T-helper 2 cell treated with Interferon-gamma antibody and Interleukin-4, amounts not matched to agents 5 μg/mL and 100 μg/mL, for 36 hours (primary cell): ENCODE data around the gene TCF4.

Experiments used
- DNase-seq: peaks from one replicate; pipeline ENCODE4 v3.0.0; 2021; ENCODE audit warnings: low spot score
- H3K27ac Mint-ChIP-seq: one replicate; pipeline ENCODE4 v1.8.0; 2021; ENCODE audit warnings: mild to moderate bottlenecking, mixed read lengths
- H3K27me3 Mint-ChIP-seq: one replicate; pipeline ENCODE4 v1.8.0; 2021; ENCODE audit warnings: low read depth, mixed read lengths
- H3K36me3 Mint-ChIP-seq: one replicate; pipeline ENCODE4 v1.8.0; 2021; ENCODE audit warnings: low read depth, mixed read lengths
- H3K4me1 Mint-ChIP-seq: one replicate; pipeline ENCODE4 v1.8.0; 2021; ENCODE audit warnings: low read depth, mixed read lengths
- H3K4me3 Mint-ChIP-seq: one replicate; pipeline ENCODE4 v1.8.0; 2022; ENCODE audit warnings: mild to moderate bottlenecking, moderate library complexity, mixed read lengths
- H3K9me3 Mint-ChIP-seq: one replicate; pipeline ENCODE4 v1.8.0; 2021; ENCODE audit warnings: mixed read lengths

The TCF4 gene

DNA sequence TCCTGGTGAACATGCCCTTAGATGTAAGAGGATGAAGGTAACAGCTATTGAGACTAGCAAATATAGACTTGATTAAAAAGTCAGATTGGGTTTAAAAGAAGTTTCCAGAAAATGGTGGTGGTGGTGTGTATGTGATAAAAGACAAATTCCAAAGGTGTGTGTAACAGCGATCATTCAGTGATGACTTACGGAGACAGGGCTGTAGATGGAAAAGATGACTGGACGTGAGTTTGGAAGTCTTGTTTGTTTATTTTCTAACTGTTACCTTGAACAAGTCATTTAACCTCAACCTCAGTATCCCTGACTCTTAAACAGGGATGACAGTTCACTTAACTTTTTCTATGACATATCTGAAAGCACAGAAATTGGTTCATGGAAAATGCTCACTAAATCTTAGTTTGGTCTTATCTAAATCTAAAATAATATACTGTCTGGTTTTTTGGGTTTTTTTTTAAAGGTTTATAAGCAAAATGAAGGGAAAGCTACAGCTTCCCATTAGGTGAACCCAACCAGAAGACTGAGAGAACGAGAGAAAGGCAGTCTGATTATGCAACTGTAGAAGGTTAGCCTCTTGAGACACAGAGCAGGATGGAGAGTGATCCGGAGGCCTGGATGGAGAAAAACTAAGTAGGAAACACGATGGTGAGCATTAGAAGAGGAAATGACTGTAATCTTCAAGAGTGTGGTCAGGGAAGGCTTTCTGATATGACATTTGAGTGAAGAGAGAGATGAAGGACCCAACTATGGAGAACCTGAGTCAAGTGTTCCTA is 71.9 kb downstream of the TCF4 start:
- Mint-ChIP-seq H3K27me3 (no peaks in the 10 kb centered on the region), H3K9me3 (no peaks in the 10 kb centered on the region), H3K4me1 (no peaks in the 10 kb centered on the region), H3K27ac (no peak overlapping the region), H3K4me3 (no peak overlapping the region), H3K36me3 (no peaks in the 10 kb centered on the region)
- no peak for DNase-seq

GRCh38 chr18:55515214-55515613 is 72.8 kb downstream of the TCF4 start:
- DNase-seq = no peak
- Mint-ChIP-seq H3K9me3 (no peaks in the 10 kb centered on the region), H3K27ac (no peak overlapping the region), H3K4me3 (no peak overlapping the region), H3K4me1 (no peaks in the 10 kb centered on the region), H3K27me3 (no peaks in the 10 kb centered on the region), H3K36me3 (no peaks in the 10 kb centered on the region)

DNA sequence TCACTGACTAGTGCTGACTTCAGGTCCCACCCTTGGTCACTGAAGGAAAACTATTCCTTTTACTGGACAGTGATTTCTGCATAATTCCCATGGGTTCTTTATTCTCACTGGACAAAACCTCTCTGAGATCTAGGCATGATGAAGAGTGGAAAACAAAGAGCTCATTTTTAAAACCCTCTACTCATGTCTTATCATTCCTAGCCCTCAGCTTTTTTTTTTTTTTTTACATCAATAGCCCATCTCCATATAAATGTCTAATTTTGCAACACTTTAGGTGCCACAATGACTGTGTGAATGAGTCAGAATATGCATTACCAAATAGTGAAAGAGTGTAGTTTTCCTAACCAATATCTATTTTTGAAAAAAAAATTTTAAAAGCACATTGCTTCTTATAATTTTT is 74.8 kb downstream of the TCF4 start:
- H3K36me3 Mint-ChIP-seq = no peaks in the 10 kb centered on the region
- no peaks in the 10 kb centered on the region for H3K27me3 Mint-ChIP-seq
- peaks cover 1% of the 10 kb centered on the region for H3K4me1 Mint-ChIP-seq
- H3K4me3 Mint-ChIP-seq = no peak overlapping the region
- no peak for DNase-seq
- H3K9me3 Mint-ChIP-seq = no peaks in the 10 kb centered on the region
- H3K27ac Mint-ChIP-seq = no peak overlapping the region

DNA sequence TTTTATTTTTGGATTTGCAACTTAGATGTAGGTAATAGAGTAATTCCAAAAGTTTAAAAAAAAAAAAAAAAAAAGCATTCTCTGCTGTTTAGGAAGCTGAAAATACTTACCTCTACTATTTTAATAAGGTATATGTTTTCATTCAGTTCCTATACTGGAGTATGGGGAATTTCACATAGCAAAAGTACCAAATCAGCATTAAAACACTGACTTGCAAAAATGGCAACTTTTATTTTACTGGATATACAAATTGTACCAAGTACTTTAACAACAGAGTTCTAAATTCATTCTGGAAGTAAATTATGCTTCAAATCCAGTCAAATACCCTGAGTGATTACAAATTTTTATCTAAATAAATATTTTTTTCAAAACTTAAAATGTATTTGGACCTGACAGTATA is 76.7 kb downstream of the TCF4 start:
- no peaks in the 10 kb centered on the region for H3K27me3 Mint-ChIP-seq

DNA sequence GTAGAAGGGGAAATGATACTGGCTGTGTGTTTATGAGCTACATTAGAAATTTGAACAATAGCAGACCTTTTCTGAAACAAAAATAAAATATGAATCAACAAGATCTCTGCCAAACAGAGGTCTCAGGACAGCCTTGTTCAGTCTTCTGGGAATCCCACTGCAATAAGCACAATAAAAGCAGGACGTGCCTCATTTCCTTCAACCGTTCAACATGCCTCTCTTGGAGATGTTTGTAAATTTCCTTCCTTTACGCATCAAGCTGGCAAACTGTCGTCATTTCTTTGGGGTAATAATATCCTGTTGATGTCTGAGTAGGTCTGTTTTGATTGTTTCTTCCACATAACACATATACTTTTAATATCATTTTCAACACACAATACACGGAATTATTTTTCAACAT is 77.2 kb downstream of the TCF4 start:
- H3K27ac Mint-ChIP-seq = no peak overlapping the region
- H3K4me3 Mint-ChIP-seq = no peak overlapping the region
- H3K4me1 Mint-ChIP-seq = peaks cover 1% of the 10 kb centered on the region

More for the DNA sequence above, 76.7 kb downstream of the TCF4 start:
- no peak for DNase-seq
- Mint-ChIP-seq H3K4me1 (peaks cover 1% of the 10 kb centered on the region), H3K9me3 (no peaks in the 10 kb centered on the region), H3K27ac (no peak overlapping the region), H3K36me3 (no peaks in the 10 kb centered on the region), H3K4me3 (no peak overlapping the region)

GRCh38 chr18:55509631-55510324 is 78.2 kb downstream of the TCF4 start:
- no peak for DNase-seq

More for the DNA sequence above, 77.2 kb downstream of the TCF4 start:
- DNase-seq = no peak
- no peaks in the 10 kb centered on the region for H3K9me3 Mint-ChIP-seq
- no peaks in the 10 kb centered on the region for H3K36me3 Mint-ChIP-seq
- H3K27me3 Mint-ChIP-seq = no peaks in the 10 kb centered on the region

GRCh38 chr18:55508651-55509050 is 79.3 kb downstream of the TCF4 start:
- no peaks in the 10 kb centered on the region for H3K9me3 Mint-ChIP-seq
- peaks cover 1% of the 10 kb centered on the region for H3K4me1 Mint-ChIP-seq

More at GRCh38 chr18:55509631-55510324, 78.2 kb downstream of the TCF4 start:
- H3K27ac Mint-ChIP-seq = no peak overlapping the region
- no peaks in the 10 kb centered on the region for H3K36me3 Mint-ChIP-seq
- no peaks in the 10 kb centered on the region for H3K27me3 Mint-ChIP-seq
- peak overlapping the region; percentile 6 for H3K4me3 Mint-ChIP-seq
- H3K4me1 Mint-ChIP-seq = peaks cover 1% of the 10 kb centered on the region
- H3K9me3 Mint-ChIP-seq = no peaks in the 10 kb centered on the region

DNA sequence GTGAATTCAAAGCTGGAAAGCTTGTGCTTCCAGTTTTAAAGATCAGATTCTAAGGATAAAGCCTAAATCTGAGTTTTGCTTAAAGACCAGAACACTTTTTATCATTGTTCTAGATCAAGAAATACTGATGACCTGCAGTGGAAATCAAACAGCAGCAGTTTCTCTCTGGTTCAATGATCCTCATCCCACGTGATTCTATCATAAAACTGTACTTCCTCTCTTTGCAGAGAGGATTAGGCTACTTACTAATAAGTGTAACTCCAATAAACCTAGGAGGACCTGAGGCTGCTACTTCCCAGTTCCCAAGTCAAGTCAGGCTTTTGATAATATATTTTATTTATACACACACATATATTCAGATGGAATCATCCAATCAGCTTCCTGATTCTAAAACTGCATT is 81.9 kb downstream of the TCF4 start:
- Mint-ChIP-seq H3K36me3 (no peaks in the 10 kb centered on the region), H3K4me3 (no peak overlapping the region), H3K27ac (no peak overlapping the region), H3K9me3 (no peaks in the 10 kb centered on the region), H3K4me1 (peaks cover 1% of the 10 kb centered on the region), H3K27me3 (peaks cover 2% of the 10 kb centered on the region)
- DNase-seq = no peak

More at GRCh38 chr18:55508651-55509050, 79.3 kb downstream of the TCF4 start:
- H3K36me3 Mint-ChIP-seq = no peaks in the 10 kb centered on the region
- H3K27ac Mint-ChIP-seq = no peak overlapping the region
- no peak for DNase-seq
- H3K27me3 Mint-ChIP-seq = no peaks in the 10 kb centered on the region
- no peak overlapping the region for H3K4me3 Mint-ChIP-seq

GRCh38 chr18:55504808-55505207 is 83.2 kb downstream of the TCF4 start:
- Mint-ChIP-seq H3K36me3 (no peaks in the 10 kb centered on the region), H3K27me3 (peaks cover 2% of the 10 kb centered on the region), H3K9me3 (no peaks in the 10 kb centered on the region), H3K4me3 (no peak overlapping the region), H3K4me1 (no peaks in the 10 kb centered on the region), H3K27ac (no peak overlapping the region)
- no peak for DNase-seq

- DNase-seq = no peak
- no peaks in the 10 kb centered on the region for H3K4me1 Mint-ChIP-seq
- no peak overlapping the region for H3K27ac Mint-ChIP-seq
- H3K36me3 Mint-ChIP-seq = no peaks in the 10 kb centered on the region
- H3K4me3 Mint-ChIP-seq = no peak overlapping the region
- H3K9me3 Mint-ChIP-seq = no peaks in the 10 kb centered on the region
- H3K27me3 Mint-ChIP-seq = peaks cover 2% of the 10 kb centered on the region
These were observed 84.7 kb downstream of the TCF4 start for GRCh38 chr18:55503167-55503820.

DNA sequence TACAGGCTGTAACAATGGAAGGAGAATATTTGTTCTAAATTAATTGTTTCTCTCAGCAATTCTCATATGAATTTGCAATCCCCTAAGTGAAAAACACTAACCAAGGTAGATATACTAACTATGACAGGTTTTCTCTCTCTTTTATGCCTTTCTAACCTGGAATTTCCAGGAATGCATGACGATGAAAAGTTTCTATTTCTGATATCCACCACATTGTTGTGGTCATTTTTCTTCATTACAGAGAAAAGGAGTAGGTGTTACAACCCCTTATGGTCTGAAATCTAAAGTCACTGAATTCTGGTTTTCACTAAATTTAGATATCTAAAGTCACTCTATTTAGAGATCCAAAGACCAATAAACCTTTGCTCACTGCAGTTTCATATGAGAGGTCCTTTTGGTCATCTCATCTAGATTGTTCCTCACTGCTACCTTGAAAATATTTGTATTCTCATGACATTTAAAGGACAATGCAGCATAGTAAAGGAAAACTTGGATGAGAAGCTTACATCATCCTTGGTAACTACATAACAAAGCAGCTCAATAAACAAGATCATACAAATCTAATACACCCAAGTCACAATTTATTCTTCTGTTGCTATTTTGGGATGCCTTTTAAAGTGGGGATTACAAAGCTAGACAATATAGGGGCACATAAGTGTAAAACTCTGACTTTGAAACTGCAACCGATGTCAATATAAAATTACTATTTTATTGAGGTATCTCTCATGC is 85.8 kb downstream of the TCF4 start:
- no peaks in the 10 kb centered on the region for H3K36me3 Mint-ChIP-seq
- no peaks in the 10 kb centered on the region for H3K4me1 Mint-ChIP-seq
- DNase-seq = no peak
- no peak overlapping the region for H3K4me3 Mint-ChIP-seq
- no peaks in the 10 kb centered on the region for H3K9me3 Mint-ChIP-seq
- peaks cover 2% of the 10 kb centered on the region for H3K27me3 Mint-ChIP-seq
- no peak overlapping the region for H3K27ac Mint-ChIP-seq

- no peaks in the 10 kb centered on the region for H3K9me3 Mint-ChIP-seq
- DNase-seq = no peak
- H3K36me3 Mint-ChIP-seq = no peaks in the 10 kb centered on the region
- no peak overlapping the region for H3K27ac Mint-ChIP-seq
- no peak overlapping the region for H3K4me3 Mint-ChIP-seq
- H3K4me1 Mint-ChIP-seq = no peaks in the 10 kb centered on the region
- peaks cover 2% of the 10 kb centered on the region for H3K27me3 Mint-ChIP-seq
These were observed 86.4 kb downstream of the TCF4 start for GRCh38 chr18:55501579-55501978.

- Mint-ChIP-seq H3K27me3 (peaks cover 6% of the 10 kb centered on the region), H3K27ac (no peak overlapping the region), H3K9me3 (no peaks in the 10 kb centered on the region), H3K36me3 (no peaks in the 10 kb centered on the region), H3K4me3 (no peak overlapping the region), H3K4me1 (no peaks in the 10 kb centered on the region)
- DNase-seq = no peak
These were observed 87.5 kb downstream of the TCF4 start for GRCh38 chr18:55500316-55501086.
